ENCODE results near the gene BBIP1. TPM values are rescaled to one million over a fixed set of nuclear protein-coding genes. Genes with fewer than 3 reads are reported as not detected.
A peak's percentile ranks its signal among the peaks of the same experiment; 100 is the strongest.
"Not testable (repeated sequence)": the region's sequence is repeated elsewhere in the genome, so short reads cannot be mapped to it uniquely, and the experiment has no call there.

Gene BBIP1
- total RNA-seq, 3 donors from 2014 or later, result 20.0 to 35.0 (median 23.6) TPM

DNA sequence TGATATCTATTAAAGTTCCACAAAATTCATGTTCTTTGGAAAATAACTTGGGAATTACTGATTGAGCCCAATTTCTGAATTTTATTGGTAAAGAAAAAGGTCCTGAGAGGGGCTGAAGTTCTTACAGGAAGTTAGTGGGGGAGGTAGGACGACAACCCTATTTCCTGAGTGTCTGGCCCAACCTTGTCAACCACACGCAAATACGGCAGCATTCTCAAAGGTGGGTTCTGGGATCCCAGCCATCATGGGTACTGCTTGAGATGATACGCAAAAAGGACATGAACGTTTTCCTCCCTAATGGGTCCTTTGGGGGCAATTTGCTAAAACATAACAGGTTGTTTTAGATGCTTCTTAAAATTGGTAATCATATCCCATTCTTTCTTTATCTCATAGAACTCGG lies 50.0 kb downstream of the BBIP1 start:
- Histone ChIP-seq H3K36me3 (no peaks in the 10 kb centered on the region), H3K27me3 (no peaks in the 10 kb centered on the region), H3K9me3 (no peaks in the 10 kb centered on the region), H3K4me3 (no peak overlapping the region), H3K4me1 (peaks cover 0 to 13% of the 10 kb centered on the region in 2 donors), H3K27ac (peak overlapping the region in 1 of 2 donors; percentile 33)
- intact Hi-C loops (cut with DNase I; ENCODE audit: low total_unique reads), result no loop called here
- TF ChIP-seq CTCF (IDR thresholded peaks at IDR 0.05) (no peak), POLR2A (IDR thresholded peaks at IDR 0.05) (no peak), POLR2AphosphoS5 (IDR thresholded peaks at IDR 0.05) (no peak)
- no peak for DNase-seq (ENCODE audit: low spot score in 2 of 2)

DNA sequence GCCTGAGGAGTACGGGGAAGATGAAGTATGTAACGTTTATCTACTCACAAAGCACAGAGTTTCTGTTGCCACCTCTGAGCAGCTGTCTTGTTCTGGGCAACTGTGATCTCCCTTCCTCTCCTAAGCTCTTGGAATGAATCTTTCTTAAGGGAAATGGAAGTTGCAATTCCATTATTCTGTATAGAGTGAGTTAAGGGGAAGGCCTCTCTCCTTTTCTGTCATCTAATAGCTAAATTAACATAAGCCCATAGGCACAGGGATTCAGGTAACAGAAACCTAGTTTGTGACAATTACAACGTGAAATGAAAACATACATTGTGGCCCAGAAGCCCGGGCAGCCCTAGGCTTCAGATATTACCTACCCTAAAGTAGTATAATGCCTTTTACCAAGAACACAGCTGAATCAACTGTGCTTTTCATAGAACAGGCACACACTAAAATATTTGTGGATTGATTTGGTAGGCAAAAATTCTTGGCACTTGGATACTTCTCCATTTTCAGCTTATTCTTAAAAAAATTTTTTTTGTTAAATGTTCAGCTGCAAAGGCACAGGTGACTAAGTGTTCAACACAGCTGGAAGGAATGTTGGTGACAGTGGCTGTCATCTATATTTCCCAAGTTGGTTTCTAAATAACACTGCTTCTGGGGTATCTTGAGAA lies 51.0 kb downstream of the BBIP1 start:
- no peak for TF ChIP-seq POLR2AphosphoS5 (IDR thresholded peaks at IDR 0.05)
- TF ChIP-seq POLR2A (IDR thresholded peaks at IDR 0.05), result no peak
- no peak for TF ChIP-seq CTCF (IDR thresholded peaks at IDR 0.05)
- H3K27me3 ChIP-seq, result no peaks in the 10 kb centered on the region
- H3K36me3 ChIP-seq, result no peaks in the 10 kb centered on the region
- intact Hi-C loops (cut with DNase I; ENCODE audit: low total_unique reads), result no loop called here
- peaks cover 0 to 13% of the 10 kb centered on the region in 2 donors for H3K4me1 ChIP-seq
- DNase-seq (ENCODE audit: low spot score in 2 of 2), result no peak
- no peak overlapping the region for H3K4me3 ChIP-seq
- H3K9me3 ChIP-seq, result no peaks in the 10 kb centered on the region
- H3K27ac ChIP-seq, result peak overlapping the region; percentile 56 to 58

DNA sequence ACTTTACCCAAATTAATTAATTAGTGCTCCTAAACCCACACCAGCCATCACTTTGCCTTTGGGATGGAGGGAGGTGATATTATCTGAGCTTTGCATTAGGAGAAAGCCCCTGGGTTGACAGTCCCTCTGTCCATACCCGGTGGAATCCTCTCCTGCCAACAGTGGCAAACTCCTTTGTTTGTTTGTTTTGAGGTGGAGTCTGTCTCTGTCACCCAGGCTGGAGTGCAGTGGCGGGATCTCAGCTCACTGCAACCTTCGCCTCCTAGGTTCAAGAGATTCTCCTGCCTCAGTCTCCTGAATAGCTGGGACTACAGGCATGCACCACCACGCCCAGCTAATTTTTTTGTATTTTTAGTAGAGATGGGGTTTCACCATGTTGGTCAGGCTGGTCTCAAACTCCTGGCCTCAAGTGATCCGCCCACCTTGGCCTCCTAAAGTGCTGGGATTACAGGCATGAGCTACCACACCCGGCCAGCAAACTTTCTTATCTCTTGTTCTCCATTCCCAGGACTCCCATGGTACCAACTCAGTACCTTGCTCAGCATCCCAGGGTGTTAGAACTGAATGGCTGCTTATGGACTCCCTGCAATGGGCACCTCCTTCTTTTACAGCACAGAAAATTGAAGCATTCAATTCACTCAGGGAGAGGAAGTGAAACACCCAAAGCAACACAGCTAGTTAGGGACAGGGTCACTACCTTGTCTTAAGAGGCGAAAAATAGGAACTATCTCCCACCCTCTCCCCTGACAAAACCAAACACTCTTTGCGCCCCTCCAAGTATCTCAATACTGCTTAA lies 51.8 kb downstream of the BBIP1 start:
- H3K27me3 ChIP-seq; DNase-seq (ENCODE audit: low spot score in 2 of 2); intact Hi-C loops (cut with DNase I; ENCODE audit: low total_unique reads); H3K9me3 ChIP-seq; H3K36me3 ChIP-seq; H3K4me3 ChIP-seq: not testable (repeated sequence)
- H3K4me1 ChIP-seq, result peaks cover 0 to 13% of the 10 kb centered on the region in 2 donors
- peak overlapping the region; percentile 56 to 58 for H3K27ac ChIP-seq

GRCh38 chr10:110865809-110866482 lies 53.0 kb downstream of the BBIP1 start:
- Histone ChIP-seq H3K4me1 (peaks cover 0 to 19% of the 10 kb centered on the region in 2 donors), H3K27ac (peak overlapping the region; percentile 76 to 85), H3K4me3 (no peak overlapping the region), H3K9me3 (no peaks in the 10 kb centered on the region), H3K27me3 (no peaks in the 10 kb centered on the region), H3K36me3 (no peaks in the 10 kb centered on the region)
- DNase-seq (ENCODE audit: low spot score in 2 of 2), result no peak
- intact Hi-C loops (cut with DNase I; ENCODE audit: low total_unique reads), result no loop called here
- TF ChIP-seq POLR2A (IDR thresholded peaks at IDR 0.05) (no peak), POLR2AphosphoS5 (IDR thresholded peaks at IDR 0.05) (no peak), CTCF (IDR thresholded peaks at IDR 0.05) (no peak)

GRCh38 chr10:110865186-110865808 lies 53.7 kb downstream of the BBIP1 start:
- no peaks in the 10 kb centered on the region for H3K9me3 ChIP-seq
- intact Hi-C loops (cut with DNase I; ENCODE audit: low total_unique reads), result no loop called here

More at GRCh38 chr10:110865186-110865808, 53.7 kb downstream of the BBIP1 start:
- peak overlapping the region; percentile 76 to 85 for H3K27ac ChIP-seq
- H3K27me3 ChIP-seq, result no peaks in the 10 kb centered on the region
- TF ChIP-seq CTCF (IDR thresholded peaks at IDR 0.05) (no peak), POLR2A (IDR thresholded peaks at IDR 0.05) (no peak), POLR2AphosphoS5 (IDR thresholded peaks at IDR 0.05) (no peak)
- peaks cover 0 to 25% of the 10 kb centered on the region in 2 donors for H3K4me1 ChIP-seq
- peak overlapping the region in 1 of 3 donors; percentile 3 for H3K4me3 ChIP-seq
- no peak for DNase-seq (ENCODE audit: low spot score in 2 of 2)
- no peaks in the 10 kb centered on the region for H3K36me3 ChIP-seq
